HEK293 (cell line): Measurements from ENCODE around the gene MOCS2.

Source experiments
- CTCF ChIA-PET: fragments of 350-600 bp; formaldehyde crosslinking; extraction: SDS; loops from one replicate; lab custom pipeline; 2021; ENCODE audit warnings: antibody characterized with exemption; lab: Yijun Ruan, JAX
- POLR2A ChIA-PET: fragments of 300-600 bp; formaldehyde crosslinking; extraction: SDS; loops from one replicate; lab custom pipeline; 2020; ENCODE audit warnings: antibody characterized with exemption, inconsistent platforms; lab: Yijun Ruan, JAX
- H3K27ac ChIP-seq: fragments of 200-500 bp; sonication (Bioruptor generic); 2 replicates; pipeline ENCODE4 v1.5.1; 2014; ENCODE audit warnings: low read depth, low read length, control low read depth, inconsistent platforms; ENCODE audit errors: extremely low read depth
- H3K36me3 ChIP-seq, 2 experiments: fragments of 200-500 bp in 1 of 2; sonication (Bioruptor generic) in 1 of 2; 1 replicate in 1 of 2; 2 replicates in 1 of 2; pipeline ENCODE4 v1.5.1; 2014 to 2017; ENCODE audit warnings: inconsistent platforms in 2 of 2, low read length in 2 of 2; ENCODE audit not compliant: control insufficient read depth in 2 of 2, insufficient read depth in 1 of 2
- H3K4me1 ChIP-seq: fragments of 200-500 bp; sonication (Bioruptor generic); 2 replicates; pipeline ENCODE4 v1.5.1; 2014; ENCODE audit warnings: mild to moderate bottlenecking, low read length, inconsistent platforms; ENCODE audit not compliant: control insufficient read depth, insufficient read depth
- H3K4me3 ChIP-seq: 2 replicates; pipeline ENCODE4 v1.5.1; 2011; ENCODE audit warnings: low read depth, mild to moderate bottlenecking, control low read depth, low read length, moderate library complexity
- H3K9me3 ChIP-seq: fragments of 200-500 bp; sonication (Bioruptor generic); 2 replicates; pipeline ENCODE4 v1.5.1; 2014; ENCODE audit warnings: low read depth, low read length, inconsistent platforms; ENCODE audit not compliant: control insufficient read depth, insufficient read depth
- ZEB2 ChIP-seq: fragments of 450-650 bp; formaldehyde crosslinking; IDR thresholded peaks from 2 replicates; pipeline ENCODE4 v1.5.1; 2016; ENCODE audit warnings: missing biosample characterization, missing genetic modification characterization
- ZNF510 ChIP-seq: fragments of 450-650 bp; formaldehyde crosslinking; IDR thresholded peaks from 2 replicates; pipeline ENCODE4 v1.5.1; 2018; ENCODE audit warnings: mild to moderate bottlenecking, missing genetic modification characterization, missing biosample characterization; ENCODE audit not compliant: insufficient replicate concordance
- ZNF701 ChIP-seq: fragments of 450-650 bp; formaldehyde crosslinking; IDR thresholded peaks from 2 replicates; pipeline ENCODE4 v1.5.1; 2016; ENCODE audit warnings: missing biosample characterization, missing genetic modification characterization
- TF ChIP-seq, protein P1 (sequence below): fragments of 450-650 bp; formaldehyde crosslinking; IDR thresholded peaks from 2 replicates; pipeline ENCODE4 v1.5.1; 2016; ENCODE audit warnings: missing biosample characterization, missing genetic modification characterization
- TF ChIP-seq, protein P2 (sequence below): fragments of 450-650 bp; formaldehyde crosslinking; IDR thresholded peaks from 2 replicates; pipeline ENCODE4 v1.5.1; 2017; ENCODE audit warnings: missing biosample characterization, mild to moderate bottlenecking, missing genetic modification characterization, moderate library complexity
- TF ChIP-seq, protein P3 (sequence below): fragments of 450-650 bp; formaldehyde crosslinking; conservative IDR thresholded peaks from 2 replicates; pipeline ENCODE4 v1.5.1; 2016; ENCODE audit warnings: low read depth, missing biosample characterization, missing genetic modification characterization
- TF ChIP-seq, protein P4 (sequence below): fragments of 450-650 bp; formaldehyde crosslinking; conservative IDR thresholded peaks from 2 replicates; pipeline ENCODE4 v1.5.1; 2016; ENCODE audit warnings: low read depth, missing biosample characterization, missing genetic modification characterization
- TF ChIP-seq, protein P5 (sequence below): fragments of 450-650 bp; IDR thresholded peaks from 2 replicates; pipeline ENCODE4 v1.5.1; 2018; ENCODE audit warnings: missing biosample characterization, mild to moderate bottlenecking, missing genetic modification characterization
- TF ChIP-seq, protein P6 (sequence below): fragments of 450-650 bp; formaldehyde crosslinking; IDR thresholded peaks from 2 replicates; pipeline ENCODE4 v1.5.1; 2016; ENCODE audit warnings: missing biosample characterization, missing genetic modification characterization, borderline replicate concordance
- TF ChIP-seq, protein P7 (sequence below): fragments of 450-650 bp; formaldehyde crosslinking; IDR thresholded peaks from 2 replicates; pipeline ENCODE4 v1.5.1; 2016; ENCODE audit warnings: missing biosample characterization, missing genetic modification characterization

MOCS2 gene

GRCh38 chr5:53055365-53055764, 54.2 kb downstream of the MOCS2 start:
- TF ChIP-seq, protein P1, sequence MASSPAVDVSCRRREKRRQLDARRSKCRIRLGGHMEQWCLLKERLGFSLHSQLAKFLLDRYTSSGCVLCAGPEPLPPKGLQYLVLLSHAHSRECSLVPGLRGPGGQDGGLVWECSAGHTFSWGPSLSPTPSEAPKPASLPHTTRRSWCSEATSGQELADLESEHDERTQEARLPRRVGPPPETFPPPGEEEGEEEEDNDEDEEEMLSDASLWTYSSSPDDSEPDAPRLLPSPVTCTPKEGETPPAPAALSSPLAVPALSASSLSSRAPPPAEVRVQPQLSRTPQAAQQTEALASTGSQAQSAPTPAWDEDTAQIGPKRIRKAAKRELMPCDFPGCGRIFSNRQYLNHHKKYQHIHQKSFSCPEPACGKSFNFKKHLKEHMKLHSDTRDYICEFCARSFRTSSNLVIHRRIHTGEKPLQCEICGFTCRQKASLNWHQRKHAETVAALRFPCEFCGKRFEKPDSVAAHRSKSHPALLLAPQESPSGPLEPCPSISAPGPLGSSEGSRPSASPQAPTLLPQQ (tag by site-specific recombination): no peak
- TF ChIP-seq, protein P2, sequence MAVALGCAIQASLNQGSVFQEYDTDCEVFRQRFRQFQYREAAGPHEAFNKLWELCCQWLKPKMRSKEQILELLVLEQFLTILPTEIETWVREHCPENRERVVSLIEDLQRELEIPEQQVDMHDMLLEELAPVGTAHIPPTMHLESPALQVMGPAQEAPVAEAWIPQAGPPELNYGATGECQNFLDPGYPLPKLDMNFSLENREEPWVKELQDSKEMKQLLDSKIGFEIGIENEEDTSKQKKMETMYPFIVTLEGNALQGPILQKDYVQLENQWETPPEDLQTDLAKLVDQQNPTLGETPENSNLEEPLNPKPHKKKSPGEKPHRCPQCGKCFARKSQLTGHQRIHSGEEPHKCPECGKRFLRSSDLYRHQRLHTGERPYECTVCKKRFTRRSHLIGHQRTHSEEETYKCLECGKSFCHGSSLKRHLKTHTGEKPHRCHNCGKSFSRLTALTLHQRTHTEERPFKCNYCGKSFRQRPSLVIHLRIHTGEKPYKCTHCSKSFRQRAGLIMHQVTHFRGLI (tag by site-specific recombination): no peak
- TF ChIP-seq, protein P3, sequence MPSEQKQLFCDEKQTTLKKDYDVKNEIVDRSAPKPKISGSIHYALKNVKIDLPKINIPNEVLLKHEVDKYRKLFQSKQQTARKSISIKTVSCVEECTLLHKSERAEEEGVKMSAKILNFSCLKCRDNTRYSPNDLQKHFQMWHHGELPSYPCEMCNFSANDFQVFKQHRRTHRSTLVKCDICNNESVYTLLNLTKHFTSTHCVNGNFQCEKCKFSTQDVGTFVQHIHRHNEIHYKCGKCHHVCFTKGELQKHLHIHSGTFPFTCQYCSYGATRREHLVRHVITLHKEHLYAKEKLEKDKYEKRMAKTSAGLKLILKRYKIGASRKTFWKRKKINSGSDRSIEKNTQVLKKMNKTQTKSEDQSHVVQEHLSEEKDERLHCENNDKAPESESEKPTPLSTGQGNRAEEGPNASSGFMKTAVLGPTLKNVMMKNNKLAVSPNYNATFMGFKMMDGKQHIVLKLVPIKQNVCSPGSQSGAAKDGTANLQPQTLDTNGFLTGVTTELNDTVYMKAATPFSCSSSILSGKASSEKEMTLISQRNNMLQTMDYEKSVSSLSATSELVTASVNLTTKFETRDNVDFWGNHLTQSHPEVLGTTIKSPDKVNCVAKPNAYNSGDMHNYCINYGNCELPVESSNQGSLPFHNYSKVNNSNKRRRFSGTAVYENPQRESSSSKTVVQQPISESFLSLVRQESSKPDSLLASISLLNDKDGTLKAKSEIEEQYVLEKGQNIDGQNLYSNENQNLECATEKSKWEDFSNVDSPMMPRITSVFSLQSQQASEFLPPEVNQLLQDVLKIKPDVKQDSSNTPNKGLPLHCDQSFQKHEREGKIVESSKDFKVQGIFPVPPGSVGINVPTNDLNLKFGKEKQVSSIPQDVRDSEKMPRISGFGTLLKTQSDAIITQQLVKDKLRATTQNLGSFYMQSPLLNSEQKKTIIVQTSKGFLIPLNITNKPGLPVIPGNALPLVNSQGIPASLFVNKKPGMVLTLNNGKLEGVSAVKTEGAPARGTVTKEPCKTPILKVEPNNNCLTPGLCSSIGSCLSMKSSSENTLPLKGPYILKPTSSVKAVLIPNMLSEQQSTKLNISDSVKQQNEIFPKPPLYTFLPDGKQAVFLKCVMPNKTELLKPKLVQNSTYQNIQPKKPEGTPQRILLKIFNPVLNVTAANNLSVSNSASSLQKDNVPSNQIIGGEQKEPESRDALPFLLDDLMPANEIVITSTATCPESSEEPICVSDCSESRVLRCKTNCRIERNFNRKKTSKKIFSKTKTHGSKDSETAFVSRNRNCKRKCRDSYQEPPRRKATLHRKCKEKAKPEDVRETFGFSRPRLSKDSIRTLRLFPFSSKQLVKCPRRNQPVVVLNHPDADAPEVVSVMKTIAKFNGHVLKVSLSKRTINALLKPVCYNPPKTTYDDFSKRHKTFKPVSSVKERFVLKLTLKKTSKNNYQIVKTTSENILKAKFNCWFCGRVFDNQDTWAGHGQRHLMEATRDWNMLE (tag by site-specific recombination): no peak
- TF ChIP-seq, protein P4, sequence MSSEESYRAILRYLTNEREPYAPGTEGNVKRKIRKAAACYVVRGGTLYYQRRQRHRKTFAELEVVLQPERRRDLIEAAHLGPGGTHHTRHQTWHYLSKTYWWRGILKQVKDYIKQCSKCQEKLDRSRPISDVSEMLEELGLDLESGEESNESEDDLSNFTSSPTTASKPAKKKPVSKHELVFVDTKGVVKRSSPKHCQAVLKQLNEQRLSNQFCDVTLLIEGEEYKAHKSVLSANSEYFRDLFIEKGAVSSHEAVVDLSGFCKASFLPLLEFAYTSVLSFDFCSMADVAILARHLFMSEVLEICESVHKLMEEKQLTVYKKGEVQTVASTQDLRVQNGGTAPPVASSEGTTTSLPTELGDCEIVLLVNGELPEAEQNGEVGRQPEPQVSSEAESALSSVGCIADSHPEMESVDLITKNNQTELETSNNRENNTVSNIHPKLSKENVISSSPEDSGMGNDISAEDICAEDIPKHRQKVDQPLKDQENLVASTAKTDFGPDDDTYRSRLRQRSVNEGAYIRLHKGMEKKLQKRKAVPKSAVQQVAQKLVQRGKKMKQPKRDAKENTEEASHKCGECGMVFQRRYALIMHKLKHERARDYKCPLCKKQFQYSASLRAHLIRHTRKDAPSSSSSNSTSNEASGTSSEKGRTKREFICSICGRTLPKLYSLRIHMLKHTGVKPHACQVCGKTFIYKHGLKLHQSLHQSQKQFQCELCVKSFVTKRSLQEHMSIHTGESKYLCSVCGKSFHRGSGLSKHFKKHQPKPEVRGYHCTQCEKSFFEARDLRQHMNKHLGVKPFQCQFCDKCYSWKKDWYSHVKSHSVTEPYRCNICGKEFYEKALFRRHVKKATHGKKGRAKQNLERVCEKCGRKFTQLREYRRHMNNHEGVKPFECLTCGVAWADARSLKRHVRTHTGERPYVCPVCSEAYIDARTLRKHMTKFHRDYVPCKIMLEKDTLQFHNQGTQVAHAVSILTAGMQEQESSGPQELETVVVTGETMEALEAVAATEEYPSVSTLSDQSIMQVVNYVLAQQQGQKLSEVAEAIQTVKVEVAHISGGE: no peak
- TF ChIP-seq ZNF510 (tag by site-specific recombination): no peak
- no peak for TF ChIP-seq ZNF701 (tag by site-specific recombination)
- TF ChIP-seq, protein P5, sequence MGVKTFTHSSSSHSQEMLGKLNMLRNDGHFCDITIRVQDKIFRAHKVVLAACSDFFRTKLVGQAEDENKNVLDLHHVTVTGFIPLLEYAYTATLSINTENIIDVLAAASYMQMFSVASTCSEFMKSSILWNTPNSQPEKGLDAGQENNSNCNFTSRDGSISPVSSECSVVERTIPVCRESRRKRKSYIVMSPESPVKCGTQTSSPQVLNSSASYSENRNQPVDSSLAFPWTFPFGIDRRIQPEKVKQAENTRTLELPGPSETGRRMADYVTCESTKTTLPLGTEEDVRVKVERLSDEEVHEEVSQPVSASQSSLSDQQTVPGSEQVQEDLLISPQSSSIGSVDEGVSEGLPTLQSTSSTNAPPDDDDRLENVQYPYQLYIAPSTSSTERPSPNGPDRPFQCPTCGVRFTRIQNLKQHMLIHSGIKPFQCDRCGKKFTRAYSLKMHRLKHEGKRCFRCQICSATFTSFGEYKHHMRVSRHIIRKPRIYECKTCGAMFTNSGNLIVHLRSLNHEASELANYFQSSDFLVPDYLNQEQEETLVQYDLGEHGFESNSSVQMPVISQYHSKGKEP (tag by site-specific recombination): no peak
- TF ChIP-seq, protein P6, sequence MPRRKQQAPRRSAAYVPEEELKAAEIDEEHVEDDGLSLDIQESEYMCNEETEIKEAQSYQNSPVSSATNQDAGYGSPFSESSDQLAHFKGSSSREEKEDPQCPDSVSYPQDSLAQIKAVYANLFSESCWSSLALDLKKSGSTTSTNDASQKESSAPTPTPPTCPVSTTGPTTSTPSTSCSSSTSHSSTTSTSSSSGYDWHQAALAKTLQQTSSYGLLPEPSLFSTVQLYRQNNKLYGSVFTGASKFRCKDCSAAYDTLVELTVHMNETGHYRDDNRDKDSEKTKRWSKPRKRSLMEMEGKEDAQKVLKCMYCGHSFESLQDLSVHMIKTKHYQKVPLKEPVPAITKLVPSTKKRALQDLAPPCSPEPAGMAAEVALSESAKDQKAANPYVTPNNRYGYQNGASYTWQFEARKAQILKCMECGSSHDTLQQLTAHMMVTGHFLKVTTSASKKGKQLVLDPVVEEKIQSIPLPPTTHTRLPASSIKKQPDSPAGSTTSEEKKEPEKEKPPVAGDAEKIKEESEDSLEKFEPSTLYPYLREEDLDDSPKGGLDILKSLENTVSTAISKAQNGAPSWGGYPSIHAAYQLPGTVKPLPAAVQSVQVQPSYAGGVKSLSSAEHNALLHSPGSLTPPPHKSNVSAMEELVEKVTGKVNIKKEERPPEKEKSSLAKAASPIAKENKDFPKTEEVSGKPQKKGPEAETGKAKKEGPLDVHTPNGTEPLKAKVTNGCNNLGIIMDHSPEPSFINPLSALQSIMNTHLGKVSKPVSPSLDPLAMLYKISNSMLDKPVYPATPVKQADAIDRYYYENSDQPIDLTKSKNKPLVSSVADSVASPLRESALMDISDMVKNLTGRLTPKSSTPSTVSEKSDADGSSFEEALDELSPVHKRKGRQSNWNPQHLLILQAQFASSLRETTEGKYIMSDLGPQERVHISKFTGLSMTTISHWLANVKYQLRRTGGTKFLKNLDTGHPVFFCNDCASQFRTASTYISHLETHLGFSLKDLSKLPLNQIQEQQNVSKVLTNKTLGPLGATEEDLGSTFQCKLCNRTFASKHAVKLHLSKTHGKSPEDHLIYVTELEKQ (tag by site-specific recombination): no peak
- TF ChIP-seq, protein P7, sequence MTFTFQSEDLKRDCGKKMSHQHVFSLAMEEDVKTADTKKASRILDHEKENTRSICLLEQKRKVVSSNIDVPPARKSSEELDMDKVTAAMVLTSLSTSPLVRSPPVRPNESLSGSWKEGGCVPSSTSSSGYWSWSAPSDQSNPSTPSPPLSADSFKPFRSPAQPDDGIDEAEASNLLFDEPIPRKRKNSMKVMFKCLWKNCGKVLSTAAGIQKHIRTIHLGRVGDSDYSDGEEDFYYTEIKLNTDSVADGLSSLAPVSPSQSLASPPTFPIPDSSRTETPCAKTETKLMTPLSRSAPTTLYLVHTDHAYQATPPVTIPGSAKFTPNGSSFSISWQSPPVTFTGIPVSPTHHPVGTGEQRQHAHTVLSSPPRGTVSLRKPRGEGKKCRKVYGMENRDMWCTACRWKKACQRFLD (tag by site-specific recombination): no peak
- no peak for TF ChIP-seq ZEB2 (tag by site-specific recombination)
- TF ChIP-seq, all 188 proteins: peak for 0
- POLR2A ChIA-PET: no interaction called here
- H3K36me3 ChIP-seq: peaks cover 2 to 9% of the 10 kb centered on the region in 2 experiments; a peak in 2 of 3 replicates
- no peak overlapping the region for H3K27ac ChIP-seq
- H3K9me3 ChIP-seq: no peaks in the 10 kb centered on the region
- CTCF ChIA-PET: interaction anchor here (0.5 to 0.6 kb wide), 2 partner anchors 20 to 61 kb away, joined by 3 to 4 read pairs; no protein-coding TSS in a partner anchor
- H3K4me1 ChIP-seq: no peaks in the 10 kb centered on the region
- H3K4me3 ChIP-seq: no peak overlapping the region
